ENCODE data around the gene PSRC1. TPM values are rescaled to one million over a fixed set of nuclear protein-coding genes. Genes with fewer than 3 reads are reported as not detected.
"Not testable (repeated sequence)": the region's sequence is repeated elsewhere in the genome, so short reads cannot be mapped to it uniquely, and the experiment has no call there.

PSRC1 gene
- total RNA-seq, 1 donor from 2014 or later, result 1.1 TPM

DNA sequence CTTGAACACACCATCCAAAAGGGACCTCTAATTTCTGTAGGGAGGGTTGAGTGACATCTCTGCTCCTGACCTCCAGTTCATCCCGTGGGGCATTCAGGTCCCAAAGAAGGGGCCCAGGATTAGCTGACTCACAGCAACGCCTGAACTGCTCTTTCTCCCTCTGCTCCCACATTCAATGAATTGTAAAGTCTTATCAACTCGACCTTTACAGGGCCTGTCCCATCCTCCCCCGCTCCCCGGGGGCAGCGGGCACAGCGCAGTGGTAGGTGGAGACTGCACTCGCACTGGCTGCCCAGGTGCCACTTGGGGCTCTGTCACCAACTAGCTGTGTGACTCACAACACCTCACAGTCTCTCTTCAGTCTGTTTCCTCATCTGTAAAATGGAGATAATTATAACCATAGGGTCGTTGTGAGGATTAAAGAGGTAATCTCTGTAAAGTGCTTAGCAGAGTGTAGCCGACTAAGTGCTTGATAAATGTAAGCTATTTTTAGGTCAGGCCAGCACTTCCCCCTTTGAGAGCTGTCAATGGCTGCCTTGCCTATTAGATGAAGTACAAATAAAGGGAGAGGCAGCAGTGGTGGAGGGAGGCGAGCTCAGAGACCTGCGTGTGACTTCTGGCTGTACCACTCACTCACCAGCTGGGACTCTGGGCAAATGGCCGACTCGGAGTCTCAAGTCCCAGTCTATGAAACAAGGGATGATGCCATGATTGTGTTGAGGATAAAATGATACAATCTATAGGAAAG lies 24.5 kb upstream of the PSRC1 start:
- Histone ChIP-seq H3K4me3 (ENCODE audit: low read depth, low read length) (no peak overlapping the region), H3K27me3 (ENCODE audit: control insufficient read depth, insufficient read depth, low read length) (no peaks in the 10 kb centered on the region), H3K36me3 (ENCODE audit: control insufficient read depth, insufficient read depth, low read length) (no peaks in the 10 kb centered on the region)
- TF ChIP-seq, protein P1, sequence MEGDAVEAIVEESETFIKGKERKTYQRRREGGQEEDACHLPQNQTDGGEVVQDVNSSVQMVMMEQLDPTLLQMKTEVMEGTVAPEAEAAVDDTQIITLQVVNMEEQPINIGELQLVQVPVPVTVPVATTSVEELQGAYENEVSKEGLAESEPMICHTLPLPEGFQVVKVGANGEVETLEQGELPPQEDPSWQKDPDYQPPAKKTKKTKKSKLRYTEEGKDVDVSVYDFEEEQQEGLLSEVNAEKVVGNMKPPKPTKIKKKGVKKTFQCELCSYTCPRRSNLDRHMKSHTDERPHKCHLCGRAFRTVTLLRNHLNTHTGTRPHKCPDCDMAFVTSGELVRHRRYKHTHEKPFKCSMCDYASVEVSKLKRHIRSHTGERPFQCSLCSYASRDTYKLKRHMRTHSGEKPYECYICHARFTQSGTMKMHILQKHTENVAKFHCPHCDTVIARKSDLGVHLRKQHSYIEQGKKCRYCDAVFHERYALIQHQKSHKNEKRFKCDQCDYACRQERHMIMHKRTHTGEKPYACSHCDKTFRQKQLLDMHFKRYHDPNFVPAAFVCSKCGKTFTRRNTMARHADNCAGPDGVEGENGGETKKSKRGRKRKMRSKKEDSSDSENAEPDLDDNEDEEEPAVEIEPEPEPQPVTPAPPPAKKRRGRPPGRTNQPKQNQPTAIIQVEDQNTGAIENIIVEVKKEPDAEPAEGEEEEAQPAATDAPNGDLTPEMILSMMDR (IDR thresholded peaks at IDR 0.05; ENCODE audit: insufficient read depth, low read length, severe bottlenecking), result no peak
- DNase-seq (ENCODE audit: low read depth), result no peak
- no peak for FAIRE-seq

DNA sequence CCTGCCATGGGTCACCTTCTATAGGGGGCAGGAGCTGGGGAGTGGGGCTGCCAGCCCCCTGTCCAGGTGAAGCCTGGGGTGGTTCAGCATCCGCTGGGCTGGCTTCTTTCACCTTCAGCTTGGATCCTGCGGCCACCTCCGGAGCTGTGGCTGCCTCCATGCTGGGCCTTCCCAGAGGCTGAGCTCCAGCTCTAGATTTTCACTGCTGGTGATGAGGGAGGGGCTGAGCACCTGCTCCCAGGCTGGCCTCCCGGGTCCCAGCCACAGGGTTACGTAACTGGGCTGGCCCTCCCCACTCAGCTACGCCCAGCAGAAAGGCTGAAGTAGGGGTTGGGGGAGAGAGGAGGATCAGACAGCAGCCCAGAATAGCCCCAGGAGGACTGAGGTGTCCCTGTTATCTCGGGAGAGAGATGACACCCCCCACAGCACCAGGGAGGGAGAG lies 23.9 kb upstream of the PSRC1 start, which contains the start of gene MYBPHL:
MYBPHL (minus strand) TSS at position 180 of the 442 bp plus-strand sequence; CDS start at position 160, 20 bp downstream.
- Histone ChIP-seq H3K36me3 (ENCODE audit: control insufficient read depth, insufficient read depth, low read length) (no peaks in the 10 kb centered on the region), H3K27me3 (ENCODE audit: control insufficient read depth, insufficient read depth, low read length) (no peaks in the 10 kb centered on the region), H3K4me3 (ENCODE audit: low read depth, low read length) (no peak within 1 kb of the TSS)
- no peak for FAIRE-seq
- no peak for DNase-seq (ENCODE audit: low read depth)
- TF ChIP-seq, protein P1 (IDR thresholded peaks at IDR 0.05; ENCODE audit: insufficient read depth, low read length, severe bottlenecking), result no peak

DNA sequence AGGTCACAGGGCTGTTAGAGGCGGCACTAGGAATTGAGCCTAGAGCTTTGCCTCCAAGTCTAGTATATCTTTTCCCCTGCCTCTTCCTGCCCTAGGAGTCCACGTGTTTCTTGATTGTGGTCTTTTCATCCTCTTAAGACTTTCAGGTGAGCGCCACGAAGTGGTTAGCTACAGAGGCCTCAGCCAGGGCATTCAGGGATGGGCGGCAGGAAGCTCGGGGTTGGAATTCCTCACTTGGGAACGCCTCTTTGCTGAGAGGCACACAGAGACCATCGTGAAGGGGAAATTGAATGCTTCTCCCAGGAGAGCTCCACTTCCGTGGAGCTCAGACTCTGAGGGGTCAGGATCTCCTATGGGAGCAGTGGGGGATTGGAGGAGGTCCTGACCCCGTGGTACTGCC lies 23.0 kb upstream of the PSRC1 start:
- not testable (repeated sequence) for H3K36me3 ChIP-seq (ENCODE audit: control insufficient read depth, insufficient read depth, low read length); DNase-seq (ENCODE audit: low read depth); H3K27me3 ChIP-seq (ENCODE audit: control insufficient read depth, insufficient read depth, low read length); FAIRE-seq; H3K4me3 ChIP-seq (ENCODE audit: low read depth, low read length)

GRCh38 chr1:109304226-109304920 lies 21.4 kb upstream of the PSRC1 start:
- FAIRE-seq (no peak), DNase-seq (ENCODE audit: low read depth) (no peak)
- H3K4me3 ChIP-seq (ENCODE audit: low read depth, low read length), result no peak overlapping the region
- H3K36me3 ChIP-seq (ENCODE audit: control insufficient read depth, insufficient read depth, low read length), result no peaks in the 10 kb centered on the region
- no peaks in the 10 kb centered on the region for H3K27me3 ChIP-seq (ENCODE audit: control insufficient read depth, insufficient read depth, low read length)
- TF ChIP-seq, protein P1 (IDR thresholded peaks at IDR 0.05; ENCODE audit: insufficient read depth, low read length, severe bottlenecking), result no peak

DNA sequence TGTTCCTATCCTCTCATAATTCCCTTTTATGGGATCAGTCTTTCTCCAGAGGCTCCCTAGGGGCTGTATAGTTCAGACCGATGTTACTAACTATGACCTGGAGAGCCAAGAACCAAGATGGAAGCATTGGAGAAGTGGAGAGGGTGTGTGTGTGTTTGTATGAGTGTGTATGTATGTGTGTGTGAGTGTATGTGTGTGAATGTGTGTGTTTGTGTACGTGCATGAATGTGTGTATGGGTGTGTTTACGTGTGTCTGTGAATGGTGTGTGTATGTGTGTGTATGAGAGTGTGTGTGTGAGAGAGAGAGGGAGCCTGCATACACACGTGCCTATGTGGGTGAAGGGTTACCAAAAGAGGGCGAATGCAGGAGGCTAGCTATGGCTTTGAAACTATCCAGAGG lies 18.9 kb upstream of the PSRC1 start:
- no peak for DNase-seq (ENCODE audit: low read depth)
- H3K4me3 ChIP-seq (ENCODE audit: low read depth, low read length), result no peak overlapping the region
- H3K36me3 ChIP-seq (ENCODE audit: control insufficient read depth, insufficient read depth, low read length), result no peaks in the 10 kb centered on the region
- TF ChIP-seq, protein P1 (IDR thresholded peaks at IDR 0.05; ENCODE audit: insufficient read depth, low read length, severe bottlenecking), result no peak
- no peaks in the 10 kb centered on the region for H3K27me3 ChIP-seq (ENCODE audit: control insufficient read depth, insufficient read depth, low read length)
- FAIRE-seq, result no peak

- TF ChIP-seq, protein P1 (IDR thresholded peaks at IDR 0.05; ENCODE audit: insufficient read depth, low read length, severe bottlenecking), result no peak
- H3K27me3 ChIP-seq (ENCODE audit: control insufficient read depth, insufficient read depth, low read length), result no peaks in the 10 kb centered on the region
- no peak overlapping the region for H3K4me3 ChIP-seq (ENCODE audit: low read depth, low read length)
- FAIRE-seq (no peak), DNase-seq (ENCODE audit: low read depth) (no peak)
- H3K36me3 ChIP-seq (ENCODE audit: control insufficient read depth, insufficient read depth, low read length), result no peaks in the 10 kb centered on the region
These were observed 17.8 kb upstream of the PSRC1 start for GRCh38 chr1:109300650-109301151.
